WTC11 (cell line): ENCODE measurements around the gene UGT1A7. TPM values are rescaled to one million over a fixed set of nuclear protein-coding genes. Genes with fewer than 3 reads are reported as not detected.

Experiments used
- ATAC-seq: fragments of 200-7000 bp; cut with Tn5 transposase; 2 replicates; pipeline ENCODE4 v1.10.0; 2021; ENCODE audit warnings: mild to moderate bottlenecking, moderate library complexity
- CTCF ChIA-PET: fragments of 300-600 bp; sonication (Branson Sonifier 250); formaldehyde crosslinking; loops from one replicate; lab custom pipeline; 2021; ENCODE audit warnings: antibody characterized with exemption; lab: Charles Lee
- POLR2A ChIA-PET: fragments of 350-600 bp; sonication (Branson Sonifier 250); formaldehyde crosslinking; loops from one replicate; lab custom pipeline; 2021; ENCODE audit warnings: antibody characterized with exemption; lab: Charles Lee
- DNase-seq: peaks from one replicate; pipeline ENCODE4 v3.0.0; 2021; ENCODE audit warnings: low spot score
- H3K27ac Mint-ChIP-seq: 2 replicates; pipeline ENCODE4 v1.8.0; 2021; ENCODE audit warnings: mixed read lengths
- H3K27me3 Mint-ChIP-seq: 2 replicates; pipeline ENCODE4 v1.8.0; 2021; ENCODE audit warnings: low read depth, mild to moderate bottlenecking, moderate library complexity, mixed read lengths
- H3K36me3 Mint-ChIP-seq: 2 replicates; pipeline ENCODE4 v1.8.0; 2021; ENCODE audit warnings: mixed read lengths
- H3K4me1 Mint-ChIP-seq: 2 replicates; pipeline ENCODE4 v1.8.0; 2022; ENCODE audit warnings: mixed read lengths
- H3K4me3 Mint-ChIP-seq: 2 replicates; pipeline ENCODE4 v1.8.0; 2021; ENCODE audit warnings: mild to moderate bottlenecking, moderate library complexity, mixed read lengths
- H3K9me3 Mint-ChIP-seq: 2 replicates; pipeline ENCODE4 v1.8.0; 2021; ENCODE audit warnings: mixed read lengths
- CREB1 ChIP-seq: sonication (generic); formaldehyde crosslinking; IDR thresholded peaks from 2 replicates; pipeline ENCODE4 v1.8.0; 2023; ENCODE audit warnings: mild to moderate bottlenecking, missing genetic modification reagents
- ETV6 ChIP-seq: sonication (generic); formaldehyde crosslinking; IDR thresholded peaks from 2 replicates; pipeline ENCODE4 v1.8.1; 2022; ENCODE audit warnings: mild to moderate bottlenecking, missing genetic modification reagents
- GTF2I ChIP-seq: fragments of 250-450 bp; sonication (Bioruptor Pico); conservative IDR thresholded peaks from 2 replicates; pipeline ENCODE4 v1.4.0; 2021; ENCODE audit warnings: mild to moderate bottlenecking
- IRF2 ChIP-seq: sonication (generic); formaldehyde crosslinking; IDR thresholded peaks from 2 replicates; pipeline ENCODE4 v1.8.0; 2022; ENCODE audit warnings: low read depth, missing genetic modification reagents, borderline replicate concordance
- JAZF1 ChIP-seq: fragments of 250-450 bp; sonication (Bioruptor Pico); IDR thresholded peaks from 2 replicates; pipeline ENCODE4 v1.9.0; 2021; ENCODE audit warnings: moderate library complexity, mild to moderate bottlenecking, inconsistent platforms
- MYBL2 ChIP-seq: sonication (generic); formaldehyde crosslinking; IDR thresholded peaks from 2 replicates; pipeline ENCODE4 v1.8.1; 2023; ENCODE audit warnings: mild to moderate bottlenecking, moderate library complexity, missing genetic modification reagents
- NFATC4 ChIP-seq: fragments of 250-450 bp; sonication (Bioruptor Pico); IDR thresholded peaks from 2 replicates; pipeline ENCODE4 v1.9.0; 2021; ENCODE audit warnings: mild to moderate bottlenecking
- NR1H2 ChIP-seq: sonication (generic); formaldehyde crosslinking; IDR thresholded peaks from 2 replicates; pipeline ENCODE4 v1.9.0; 2021; ENCODE audit warnings: mild to moderate bottlenecking, moderate library complexity, missing genetic modification reagents
- OVOL2 ChIP-seq: fragments of 250-450 bp; sonication (Bioruptor Pico); IDR thresholded peaks from 2 replicates; pipeline ENCODE4 v1.9.0; 2021; ENCODE audit warnings: mild to moderate bottlenecking, borderline replicate concordance
- TP53 ChIP-seq: sonication (generic); formaldehyde crosslinking; IDR thresholded peaks from 2 replicates; pipeline ENCODE4 v1.8.1; 2023; ENCODE audit warnings: mild to moderate bottlenecking, missing genetic modification reagents
- ZNF121 ChIP-seq: sonication (generic); formaldehyde crosslinking; IDR thresholded peaks from 2 replicates; pipeline ENCODE4 v1.8.0; 2023; ENCODE audit warnings: missing genetic modification reagents
- ZNF219 ChIP-seq: sonication (generic); formaldehyde crosslinking; IDR thresholded peaks from 2 replicates; pipeline ENCODE4 v1.8.0; 2023; ENCODE audit warnings: missing genetic modification reagents, mild to moderate bottlenecking, borderline replicate concordance
- ZNF396 ChIP-seq: fragments of 250-450 bp; sonication (Bioruptor Pico); IDR thresholded peaks from 2 replicates; pipeline ENCODE4 v1.8.0; 2021; ENCODE audit warnings: mild to moderate bottlenecking, moderate library complexity, borderline replicate concordance
- ZNF423 ChIP-seq: fragments of 250-450 bp; sonication (Bioruptor Pico); IDR thresholded peaks from 2 replicates; pipeline ENCODE4 v2.1.2; 2022; ENCODE audit warnings: mild to moderate bottlenecking, moderate library complexity
- total RNA-seq: library from RNA; stranded (reverse); gene quantifications from 3 replicates; pipeline ENCODE4 v1.2.3, GENCODE V29; 2021
- TF ChIP-seq, protein P1 (sequence below): sonication (generic); formaldehyde crosslinking; IDR thresholded peaks from 2 replicates; pipeline ENCODE4 v1.8.0; 2023; ENCODE audit warnings: missing genetic modification reagents
- TF ChIP-seq, protein P2 (sequence below): sonication (generic); formaldehyde crosslinking; IDR thresholded peaks from 2 replicates; pipeline ENCODE4 v1.8.0; 2022; ENCODE audit warnings: mild to moderate bottlenecking, missing genetic modification reagents

The UGT1A7 gene
- total RNA-seq, 1 experiment from 2014 or later: not detected

DNA sequence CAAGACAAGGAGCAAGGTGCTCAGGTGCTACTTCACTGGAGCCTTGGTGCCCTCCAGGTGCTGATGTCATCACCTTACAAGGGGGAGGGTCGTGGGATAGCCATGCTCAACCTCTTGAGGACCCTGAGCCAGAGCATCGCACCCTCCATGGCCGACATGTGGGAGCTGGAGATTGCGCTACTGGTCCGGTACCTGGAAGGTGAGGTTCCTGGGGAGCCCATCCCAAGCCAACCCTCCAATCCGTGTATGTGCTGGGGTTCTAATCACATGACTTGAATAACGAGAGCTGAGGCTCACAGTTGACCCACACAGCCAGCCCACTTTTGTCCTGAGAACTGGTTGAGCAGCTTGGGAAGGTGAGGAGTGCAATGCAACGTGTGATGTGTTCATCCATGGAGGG lies 122.3 kb downstream of the UGT1A7 start:
- TF ChIP-seq TP53 (CRISPR knock-in tag) (no peak), ZNF423 (no peak)
- TF ChIP-seq, protein P1, sequence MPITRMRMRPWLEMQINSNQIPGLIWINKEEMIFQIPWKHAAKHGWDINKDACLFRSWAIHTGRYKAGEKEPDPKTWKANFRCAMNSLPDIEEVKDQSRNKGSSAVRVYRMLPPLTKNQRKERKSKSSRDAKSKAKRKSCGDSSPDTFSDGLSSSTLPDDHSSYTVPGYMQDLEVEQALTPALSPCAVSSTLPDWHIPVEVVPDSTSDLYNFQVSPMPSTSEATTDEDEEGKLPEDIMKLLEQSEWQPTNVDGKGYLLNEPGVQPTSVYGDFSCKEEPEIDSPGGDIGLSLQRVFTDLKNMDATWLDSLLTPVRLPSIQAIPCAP (CRISPR knock-in tag): no peak
- H3K9me3 Mint-ChIP-seq: peaks cover 13% of the 10 kb centered on the region
- ATAC-seq: no peak
- no peaks in the 10 kb centered on the region; the same call in 1 of the 2 replicates for H3K27me3 Mint-ChIP-seq
- CTCF ChIA-PET: no interaction called here
- POLR2A ChIA-PET: interaction anchor here (0.7 kb wide), 1 partner anchor 230 kb away, joined by 3 read pairs; no protein-coding TSS in a partner anchor
- H3K4me3 Mint-ChIP-seq: no peak overlapping the region
- H3K27ac Mint-ChIP-seq: no peak overlapping the region
- no peak for DNase-seq
- no peaks in the 10 kb centered on the region for H3K36me3 Mint-ChIP-seq
- H3K4me1 Mint-ChIP-seq: no peaks in the 10 kb centered on the region

DNA sequence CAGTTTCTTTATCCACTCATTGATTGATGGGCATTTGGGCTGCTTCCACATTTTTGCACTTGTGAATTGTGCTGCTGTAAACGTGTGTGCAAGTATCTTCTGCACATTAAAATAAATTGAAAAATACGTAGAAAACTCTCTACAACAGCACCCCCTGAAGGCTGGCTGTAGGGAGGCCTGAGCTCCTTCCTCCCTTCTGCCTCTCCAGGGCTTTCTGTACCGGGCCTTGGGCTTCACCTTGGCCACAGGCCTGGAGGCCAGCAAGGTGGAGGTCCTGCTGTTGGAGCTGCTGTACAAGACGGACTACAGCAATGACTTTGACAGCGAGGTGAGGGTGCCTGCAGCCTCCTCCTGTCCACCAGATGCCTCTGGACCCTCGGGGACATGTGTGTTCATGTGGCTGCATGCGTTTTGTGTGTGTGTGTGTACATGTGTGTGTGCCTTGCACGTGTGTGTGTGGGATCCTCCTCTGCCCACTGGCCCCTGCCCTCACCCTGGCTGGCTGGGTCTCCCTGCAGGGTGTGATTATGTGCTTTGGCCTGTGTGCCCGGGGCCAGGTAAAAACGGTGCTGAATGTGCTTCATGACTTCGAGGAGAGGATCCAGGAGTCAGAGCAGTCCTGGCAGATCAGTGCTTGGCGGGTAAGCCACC lies 125.6 kb downstream of the UGT1A7 start:
- ChIA-PET CTCF (interaction anchor here (0.5 to 1.0 kb wide), 3 partner anchors 25 to 837 kb away, joined by 3 to 5 read pairs (median 3); no protein-coding TSS in a partner anchor), POLR2A (no interaction called here)
- TF ChIP-seq NR1H2 (CRISPR knock-in tag): no peak
- no peak for TF ChIP-seq JAZF1 (CRISPR knock-in tag)
- TF ChIP-seq MYBL2 (CRISPR knock-in tag): no peak
- no peak for TF ChIP-seq ZNF396
- TF ChIP-seq, protein P2, sequence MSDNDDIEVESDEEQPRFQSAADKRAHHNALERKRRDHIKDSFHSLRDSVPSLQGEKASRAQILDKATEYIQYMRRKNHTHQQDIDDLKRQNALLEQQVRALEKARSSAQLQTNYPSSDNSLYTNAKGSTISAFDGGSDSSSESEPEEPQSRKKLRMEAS: no peak
- TF ChIP-seq IRF2 (CRISPR knock-in tag): no peak
- no peak for TF ChIP-seq ZNF121 (CRISPR knock-in tag)
- no peak for TF ChIP-seq ZNF423
- no peaks in the 10 kb centered on the region for H3K4me1 Mint-ChIP-seq
- H3K27ac Mint-ChIP-seq: no peak overlapping the region
- ATAC-seq: no peak
- H3K36me3 Mint-ChIP-seq: no peaks in the 10 kb centered on the region
- H3K4me3 Mint-ChIP-seq: no peak overlapping the region
- H3K27me3 Mint-ChIP-seq: no peaks in the 10 kb centered on the region; the same call in 1 of the 2 replicates
- no peak for DNase-seq
- peaks cover 11% of the 10 kb centered on the region; the same call in 1 of the 2 replicates for H3K9me3 Mint-ChIP-seq

DNA sequence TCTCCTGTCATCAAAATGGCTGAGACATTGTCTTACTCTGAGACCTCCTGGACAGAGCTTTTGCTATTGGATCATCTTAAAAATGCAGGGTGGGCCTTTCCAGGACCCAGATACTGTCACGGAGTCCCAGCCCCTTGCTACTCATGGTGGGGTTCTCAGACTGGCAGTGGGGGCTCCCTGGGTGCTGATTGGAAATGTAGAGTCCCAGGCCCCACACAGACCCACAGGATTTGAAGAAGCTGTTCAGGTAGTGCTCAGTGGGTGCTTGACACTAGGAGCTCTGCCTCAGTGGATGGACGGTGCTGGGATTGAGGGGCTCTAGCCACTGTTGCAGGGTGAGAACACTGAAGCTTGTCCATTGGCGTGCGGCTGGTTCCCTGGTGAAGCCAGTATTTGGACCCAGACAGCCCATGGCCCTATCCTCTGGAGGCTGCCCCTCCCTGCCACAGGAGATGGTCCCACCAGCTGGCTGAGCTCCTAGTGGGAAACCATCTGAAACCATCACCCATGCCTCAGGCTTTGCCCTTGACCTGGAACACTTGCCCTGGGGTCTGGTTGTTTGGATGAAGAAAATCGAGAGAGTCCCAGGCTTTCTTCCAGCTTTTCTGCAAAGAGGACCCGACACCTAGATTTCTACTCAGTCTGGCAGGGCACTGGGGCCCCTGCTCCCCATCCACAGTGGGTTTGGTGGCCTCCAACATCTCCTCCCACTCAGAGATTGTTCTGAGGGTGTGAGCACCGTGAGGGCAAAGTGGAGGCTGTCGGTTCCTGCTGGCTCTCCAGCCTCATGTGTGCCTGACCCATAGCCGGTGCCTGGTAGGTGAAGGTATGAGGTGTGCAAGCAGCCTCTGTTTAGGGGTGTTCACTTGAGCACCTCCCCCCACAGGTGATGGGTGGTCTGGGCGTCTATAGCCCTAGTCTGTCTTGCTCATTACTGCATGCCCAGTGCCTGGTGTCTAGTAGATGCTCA lies 126.5 kb downstream of the UGT1A7 start:
- Mint-ChIP-seq H3K27me3 (no peaks in the 10 kb centered on the region; the same call in 1 of the 2 replicates), H3K27ac (no peak overlapping the region), H3K36me3 (no peaks in the 10 kb centered on the region), H3K9me3 (peaks cover 11% of the 10 kb centered on the region; the same call in 1 of the 2 replicates), H3K4me3 (no peak overlapping the region), H3K4me1 (no peaks in the 10 kb centered on the region)
- ChIA-PET POLR2A (no interaction called here), CTCF (no interaction called here)
- ATAC-seq: no peak
- no peak for DNase-seq
- TF ChIP-seq CREB1 (CRISPR knock-in tag) (no peak), JAZF1 (CRISPR knock-in tag) (no peak), MYBL2 (CRISPR knock-in tag) (no peak), GTF2I (CRISPR knock-in tag) (no peak)

DNA sequence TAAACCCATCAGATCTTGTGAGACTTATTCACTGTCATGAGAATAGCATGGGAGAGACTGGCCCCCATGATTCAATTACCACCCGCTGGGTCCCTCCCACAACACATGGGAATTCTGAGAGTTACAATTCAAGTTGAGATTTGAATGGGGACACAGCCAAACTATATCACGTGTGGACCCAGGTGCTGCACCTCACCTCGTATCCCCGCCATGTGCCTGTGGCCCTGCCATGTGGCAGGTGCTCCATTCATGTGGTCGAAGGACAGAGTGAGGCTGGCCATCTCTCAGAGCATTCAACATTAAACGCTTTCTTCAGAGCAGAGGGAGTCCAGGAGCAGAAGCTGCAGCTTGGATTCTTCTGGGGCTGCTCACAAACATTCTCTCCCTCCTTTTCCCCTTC lies 128.7 kb downstream of the UGT1A7 start:
- H3K9me3 Mint-ChIP-seq: peaks cover 11% of the 10 kb centered on the region
- no peak overlapping the region for H3K4me3 Mint-ChIP-seq
- ATAC-seq (no peak), DNase-seq (no peak)
- TF ChIP-seq OVOL2 (CRISPR knock-in tag) (no peak), CREB1 (CRISPR knock-in tag) (no peak), ETV6 (CRISPR knock-in tag) (no peak), NFATC4 (CRISPR knock-in tag) (no peak), ZNF219 (CRISPR knock-in tag) (no peak)
- no peaks in the 10 kb centered on the region for H3K36me3 Mint-ChIP-seq
- no peaks in the 10 kb centered on the region for H3K4me1 Mint-ChIP-seq
- POLR2A ChIA-PET: no interaction called here
- no peak overlapping the region for H3K27ac Mint-ChIP-seq
- H3K27me3 Mint-ChIP-seq: no peaks in the 10 kb centered on the region; the same call in 1 of the 2 replicates
- CTCF ChIA-PET: no interaction called here
